Activated naive CD8-positive, alpha-beta T cell treated with anti-CD3 and anti-CD28 coated beads for 36 hours (primary cell): ENCODE data around the gene PTPN2. TPM values are rescaled to one million over a fixed set of nuclear protein-coding genes. Genes with fewer than 3 reads are reported as not detected.
"Not testable (repeated sequence)": the region's sequence is repeated elsewhere in the genome, so short reads cannot be mapped to it uniquely, and the experiment has no call there.

Source experiments
- DNase-seq: peaks from one replicate; pipeline ENCODE4 v3.0.0; 2021
- H3K27ac Mint-ChIP-seq: one replicate; pipeline ENCODE4 v1.8.0; 2022; ENCODE audit warnings: mild to moderate bottlenecking, moderate library complexity, mixed read lengths
- H3K27me3 Mint-ChIP-seq: one replicate; pipeline ENCODE4 v1.8.0; 2022; ENCODE audit warnings: mild to moderate bottlenecking, mixed read lengths
- H3K36me3 Mint-ChIP-seq: one replicate; pipeline ENCODE4 v1.8.0; 2021; ENCODE audit warnings: mild to moderate bottlenecking, mixed read lengths
- H3K4me1 Mint-ChIP-seq: one replicate; pipeline ENCODE4 v1.8.0; 2021; ENCODE audit warnings: mixed read lengths
- H3K4me3 Mint-ChIP-seq: one replicate; pipeline ENCODE4 v1.8.0; 2022; ENCODE audit warnings: mild to moderate bottlenecking, moderate library complexity, mixed read lengths
- H3K9me3 Mint-ChIP-seq: one replicate; pipeline ENCODE4 v1.8.0; 2022; ENCODE audit warnings: mixed read lengths
- total RNA-seq, 2 experiments: library from RNA; stranded (reverse); gene quantifications; one replicate each; pipeline ENCODE4 v1.2.3, GENCODE V29; 2021

PTPN2 gene
- total RNA-seq, 2 experiments from 2014 or later = 50.9 to 57.2 TPM

DNA sequence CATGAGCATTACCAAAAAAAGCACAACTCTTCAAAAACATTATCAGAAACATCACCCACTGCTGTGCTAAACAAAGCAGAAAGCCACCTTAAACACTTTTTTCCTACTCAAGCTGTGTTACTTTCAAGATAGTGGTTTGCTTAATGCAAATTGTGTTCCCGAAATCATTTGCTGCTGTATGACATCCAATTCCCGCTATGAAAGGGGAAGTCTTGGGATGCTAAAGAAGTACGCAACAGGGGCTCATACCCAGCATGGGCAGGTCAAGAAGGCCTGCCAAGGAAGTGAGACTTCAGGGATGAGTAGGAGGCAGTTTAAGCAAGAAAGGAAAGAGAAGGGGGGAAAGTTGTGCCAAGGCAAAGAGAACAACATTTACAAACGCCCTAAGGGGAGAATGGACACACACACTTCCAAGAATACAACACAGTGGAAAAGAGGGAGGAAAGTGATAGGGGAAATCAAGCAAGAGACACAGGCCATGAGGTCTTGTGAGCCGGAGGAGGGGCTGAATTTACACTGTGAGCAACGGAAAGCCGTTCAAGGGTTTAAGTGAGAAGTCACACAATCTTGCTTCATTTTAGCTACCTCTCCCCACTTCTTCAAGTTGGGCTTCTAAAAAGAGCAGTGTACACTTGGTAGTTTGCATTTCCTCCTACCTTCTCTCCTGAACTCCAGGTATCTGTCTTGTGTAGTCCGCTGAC lies 4.0 kb downstream of the PTPN2 start:
- no peak overlapping the region for H3K4me3 Mint-ChIP-seq
- no peaks in the 10 kb centered on the region for H3K9me3 Mint-ChIP-seq
- H3K4me1 Mint-ChIP-seq = peaks cover 54% of the 10 kb centered on the region
- no peaks in the 10 kb centered on the region for H3K27me3 Mint-ChIP-seq
- no peak for DNase-seq
- H3K27ac Mint-ChIP-seq = peak overlapping the region; percentile 50
- H3K36me3 Mint-ChIP-seq = peaks cover 22% of the 10 kb centered on the region

DNA sequence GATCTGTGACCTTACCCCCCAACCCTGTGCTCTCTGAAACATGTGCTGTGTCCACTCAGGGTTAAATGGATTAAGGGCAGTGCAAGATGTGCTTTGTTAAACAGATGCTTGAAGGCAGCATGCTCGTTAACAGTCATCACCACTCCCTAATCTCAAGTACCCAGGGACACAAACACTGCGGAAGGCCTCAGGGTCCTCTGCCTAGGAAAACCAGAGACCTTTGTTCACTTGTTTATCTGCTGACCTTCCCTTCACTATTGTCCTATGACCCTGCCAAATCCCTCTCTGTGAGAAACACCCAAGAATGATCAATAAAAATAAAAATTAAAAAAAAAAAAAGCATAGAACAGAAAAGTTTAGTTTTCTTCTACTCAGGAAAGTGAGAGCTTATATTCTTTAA lies 9.0 kb downstream of the PTPN2 start:
- H3K27me3 Mint-ChIP-seq, H3K27ac Mint-ChIP-seq, H3K4me3 Mint-ChIP-seq, DNase-seq, H3K9me3 Mint-ChIP-seq: not testable (repeated sequence)
- Mint-ChIP-seq H3K36me3 (peaks cover 31% of the 10 kb centered on the region), H3K4me1 (peaks cover 29% of the 10 kb centered on the region)

DNA sequence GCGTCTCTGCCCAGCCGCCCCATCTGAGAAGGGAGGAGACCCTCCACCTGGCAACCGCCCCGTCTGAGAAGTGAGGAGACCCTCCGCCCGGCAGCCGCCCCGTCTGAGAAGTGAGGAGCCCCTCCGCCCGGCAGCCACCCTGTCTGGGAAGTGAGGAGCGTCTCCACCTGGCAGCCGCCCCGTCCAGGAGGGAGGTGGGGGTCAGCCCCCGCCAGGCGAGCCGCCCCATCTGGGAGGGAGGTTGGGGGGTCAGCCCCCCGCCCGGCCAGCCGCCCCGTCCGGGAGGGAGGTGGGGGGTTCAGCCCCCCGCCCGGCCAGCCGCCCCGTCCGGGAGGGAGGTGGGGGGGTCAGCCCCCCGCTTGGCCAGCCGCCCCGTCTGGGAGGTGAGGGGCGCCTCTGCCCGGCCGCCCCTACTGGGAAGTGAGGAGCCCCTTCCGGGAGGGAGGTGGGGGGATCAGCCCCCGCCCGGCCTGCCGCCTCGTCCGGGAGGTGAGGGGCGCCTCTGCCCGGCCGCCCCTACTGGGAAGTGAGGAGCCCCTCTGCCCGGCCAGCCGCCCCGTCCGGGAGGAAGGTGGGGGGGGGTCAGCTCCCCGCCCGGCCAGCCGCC lies 10.0 kb downstream of the PTPN2 start:
- H3K27me3 Mint-ChIP-seq, H3K4me3 Mint-ChIP-seq, DNase-seq, H3K9me3 Mint-ChIP-seq, H3K27ac Mint-ChIP-seq: not testable (repeated sequence)
- Mint-ChIP-seq H3K4me1 (peaks cover 23% of the 10 kb centered on the region), H3K36me3 (peaks cover 29% of the 10 kb centered on the region)

DNA sequence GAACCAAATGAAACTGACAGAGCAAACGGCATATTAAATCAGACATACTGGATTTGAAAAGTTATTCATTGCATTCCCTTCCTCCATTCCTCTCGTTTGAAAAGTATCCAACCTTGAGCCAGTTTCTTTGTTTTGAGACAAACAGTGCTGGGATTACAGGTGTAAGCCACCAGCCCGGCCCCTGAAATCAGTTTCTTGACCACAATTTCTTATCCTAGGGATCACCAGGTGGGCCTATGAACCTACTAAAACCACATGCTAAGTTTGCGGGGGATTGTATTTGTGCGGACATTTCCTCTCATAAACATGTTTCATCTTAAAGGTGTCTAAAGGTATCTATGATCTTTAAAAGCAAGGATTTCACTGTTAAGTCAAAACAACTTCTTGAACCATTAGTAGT lies 11.6 kb downstream of the PTPN2 start:
- DNase-seq = no peak
- Mint-ChIP-seq H3K9me3 (no peaks in the 10 kb centered on the region), H3K27ac (no peak overlapping the region), H3K27me3 (no peaks in the 10 kb centered on the region), H3K4me3 (no peak overlapping the region), H3K4me1 (peaks cover 22% of the 10 kb centered on the region), H3K36me3 (peaks cover 28% of the 10 kb centered on the region)

DNA sequence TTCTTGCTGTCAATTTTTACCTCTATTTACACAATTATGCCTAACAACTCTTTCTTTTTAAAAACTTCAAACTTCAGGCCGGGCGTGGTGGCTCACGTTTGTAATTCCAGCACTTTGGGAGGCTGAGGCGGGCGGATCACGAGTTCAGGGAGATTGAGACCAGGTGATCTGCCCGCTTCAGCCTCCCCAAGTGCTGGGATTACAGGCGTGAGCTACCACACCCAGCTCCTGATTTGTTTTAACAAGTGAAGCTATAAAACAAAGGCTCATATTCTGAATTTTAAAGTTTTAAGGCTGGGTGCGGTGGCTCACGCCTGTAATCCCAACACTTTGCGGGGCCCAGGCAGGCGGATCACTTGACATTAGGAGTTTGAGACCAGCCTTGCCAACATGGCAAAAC lies 15.5 kb downstream of the PTPN2 start:
- DNase-seq = no peak
- no peaks in the 10 kb centered on the region for H3K27me3 Mint-ChIP-seq
- peaks cover 17% of the 10 kb centered on the region for H3K4me1 Mint-ChIP-seq
- no peaks in the 10 kb centered on the region for H3K9me3 Mint-ChIP-seq
- peaks cover 14% of the 10 kb centered on the region for H3K36me3 Mint-ChIP-seq
- H3K27ac Mint-ChIP-seq = no peak overlapping the region
- H3K4me3 Mint-ChIP-seq = no peak overlapping the region

DNA sequence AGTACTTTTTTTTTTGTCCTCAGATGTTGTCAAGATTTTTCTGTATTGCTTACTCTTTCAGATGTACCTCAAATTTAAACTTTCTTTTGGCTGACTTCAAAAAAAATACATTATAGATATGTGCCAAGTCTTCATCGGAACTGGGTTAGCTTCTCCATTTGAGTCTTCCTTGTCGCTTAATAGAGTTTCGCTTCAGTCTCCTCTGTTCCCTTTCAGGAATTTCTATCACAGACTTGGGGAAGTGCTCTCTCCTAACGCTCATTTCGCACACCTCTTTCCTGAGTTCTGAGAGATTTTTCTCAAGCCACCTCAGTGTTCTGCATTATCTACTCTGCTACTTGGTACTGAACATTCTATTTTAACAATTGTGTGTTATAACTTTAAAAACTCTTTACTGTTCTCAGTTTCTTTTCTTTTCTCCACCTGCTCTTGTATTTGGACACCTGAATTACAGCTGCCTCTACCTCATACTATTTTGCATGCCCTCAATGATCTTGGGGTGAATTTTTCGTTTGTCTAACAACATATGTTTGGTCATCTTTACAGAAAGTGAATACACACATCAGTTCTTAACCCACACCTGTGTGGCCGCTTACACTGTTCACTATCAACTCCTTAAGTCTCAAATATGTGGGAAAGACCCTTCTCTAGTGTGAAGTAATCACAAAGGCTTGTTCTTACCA lies 16.5 kb downstream of the PTPN2 start:
- no peak overlapping the region for H3K4me3 Mint-ChIP-seq
- no peak for DNase-seq
- no peaks in the 10 kb centered on the region for H3K27me3 Mint-ChIP-seq
- peaks cover 23% of the 10 kb centered on the region for H3K4me1 Mint-ChIP-seq
- no peaks in the 10 kb centered on the region for H3K9me3 Mint-ChIP-seq
- no peak overlapping the region for H3K27ac Mint-ChIP-seq
- H3K36me3 Mint-ChIP-seq = peaks cover 8% of the 10 kb centered on the region

DNA sequence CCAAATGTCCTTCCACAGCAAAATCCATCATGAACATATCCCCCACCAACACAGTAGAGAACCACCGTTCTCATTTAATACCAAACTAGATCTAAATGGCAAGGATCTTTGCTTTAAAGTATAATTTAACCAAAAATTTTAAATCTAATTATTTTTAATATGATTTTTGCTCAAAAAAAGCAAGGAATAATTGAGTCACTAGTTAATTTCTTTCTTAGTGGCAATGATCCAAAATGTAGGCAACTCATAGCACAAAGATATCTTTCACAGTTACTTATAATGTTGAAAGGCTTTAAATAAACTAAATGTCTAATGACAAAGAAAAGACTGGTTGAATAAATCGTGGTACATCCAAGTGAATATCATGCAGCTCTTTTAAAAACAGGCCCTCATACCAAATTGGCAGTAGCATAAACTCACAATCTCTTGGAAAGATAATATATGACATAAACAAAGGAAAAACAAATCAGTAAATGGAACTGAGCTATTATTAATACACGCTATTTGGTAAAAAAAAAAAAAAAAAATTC lies 20.3 kb downstream of the PTPN2 start:
- peaks cover 39% of the 10 kb centered on the region for H3K4me1 Mint-ChIP-seq
- H3K27ac Mint-ChIP-seq = no peak overlapping the region

DNA sequence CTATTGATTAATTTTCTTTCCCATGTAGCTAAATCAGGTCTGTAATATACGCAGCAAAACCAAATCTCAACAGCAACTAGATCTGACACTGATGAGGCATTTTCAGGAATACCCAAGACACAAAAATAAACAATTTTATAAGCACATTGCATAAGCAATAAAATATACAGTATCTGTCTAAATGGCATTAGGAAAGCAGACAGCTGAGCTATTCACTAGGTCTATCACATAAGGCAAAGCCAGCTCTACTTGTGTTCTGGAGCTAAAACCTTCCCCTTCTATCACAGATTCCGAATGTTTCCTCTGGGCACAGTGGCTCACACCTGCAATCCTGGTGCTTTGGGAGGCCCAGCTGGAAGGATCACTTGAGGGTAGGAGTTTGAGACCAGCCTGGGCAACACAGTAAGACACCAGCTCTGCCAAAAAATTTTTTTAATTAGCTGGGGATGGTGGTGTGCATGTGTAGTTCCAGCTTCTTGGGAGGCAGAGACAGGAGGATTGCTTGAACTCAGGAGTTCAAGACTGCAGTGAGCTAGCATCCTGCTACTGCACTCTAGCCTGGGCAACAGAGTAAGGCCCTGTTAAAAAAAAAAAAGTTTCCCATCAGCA lies 21.1 kb downstream of the PTPN2 start:
- peaks cover 10% of the 10 kb centered on the region for H3K36me3 Mint-ChIP-seq
- H3K4me3 Mint-ChIP-seq = no peak overlapping the region
- no peaks in the 10 kb centered on the region for H3K9me3 Mint-ChIP-seq
- no peaks in the 10 kb centered on the region for H3K27me3 Mint-ChIP-seq
- peaks cover 42% of the 10 kb centered on the region for H3K4me1 Mint-ChIP-seq
- no peak for DNase-seq
- no peak overlapping the region for H3K27ac Mint-ChIP-seq

More for the DNA sequence above, 20.3 kb downstream of the PTPN2 start:
- H3K27me3 Mint-ChIP-seq = no peaks in the 10 kb centered on the region
- H3K4me3 Mint-ChIP-seq = no peak overlapping the region
- DNase-seq = no peak
- H3K36me3 Mint-ChIP-seq = peaks cover 6% of the 10 kb centered on the region
- no peaks in the 10 kb centered on the region for H3K9me3 Mint-ChIP-seq

DNA sequence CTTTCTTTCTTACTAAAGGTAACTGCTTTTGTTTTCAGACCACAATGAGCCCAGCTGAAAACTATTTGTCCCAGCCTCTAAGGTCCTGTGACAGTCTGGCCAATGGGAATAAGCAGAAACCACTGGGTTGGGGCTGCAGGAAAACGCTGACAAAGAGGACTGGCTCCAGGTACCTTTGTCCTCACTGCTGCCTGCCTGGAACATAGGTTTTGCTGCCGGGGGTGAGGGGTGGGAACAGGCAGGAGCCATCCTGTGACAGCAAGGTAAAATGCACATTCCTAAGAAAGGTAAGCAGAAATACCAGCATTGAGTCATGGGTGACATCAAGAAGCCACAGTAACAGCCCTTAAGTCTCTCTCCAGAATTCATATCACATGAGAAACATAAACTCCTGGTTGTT lies 21.6 kb downstream of the PTPN2 start:
- Mint-ChIP-seq H3K9me3 (no peaks in the 10 kb centered on the region), H3K27me3 (no peaks in the 10 kb centered on the region), H3K4me1 (peaks cover 46% of the 10 kb centered on the region), H3K27ac (no peak overlapping the region), H3K4me3 (no peak overlapping the region), H3K36me3 (peaks cover 13% of the 10 kb centered on the region)
- DNase-seq = no peak

DNA sequence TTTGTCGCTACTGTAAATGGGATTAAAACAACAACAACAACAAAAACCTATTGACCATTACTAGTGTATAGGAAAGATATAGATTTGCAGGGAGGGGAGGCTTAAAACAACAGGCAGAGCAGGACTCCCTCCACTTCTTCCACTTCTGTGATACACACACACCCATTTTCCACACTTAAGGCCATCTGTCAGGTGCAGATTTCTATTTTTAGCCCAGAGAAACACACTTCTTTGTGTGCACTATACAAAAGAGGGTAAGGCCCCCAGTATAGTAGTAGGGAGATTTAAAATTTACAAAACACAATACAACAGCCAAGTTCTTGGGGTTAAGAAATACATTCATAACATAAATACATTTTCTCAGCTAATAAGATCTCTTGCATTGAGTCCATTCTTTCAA lies 22.4 kb downstream of the PTPN2 start:
- H3K27me3 Mint-ChIP-seq = no peaks in the 10 kb centered on the region
- no peak for DNase-seq
- peak overlapping the region; percentile 7 for H3K27ac Mint-ChIP-seq
- H3K4me1 Mint-ChIP-seq = peaks cover 54% of the 10 kb centered on the region
- H3K4me3 Mint-ChIP-seq = no peak overlapping the region
- H3K36me3 Mint-ChIP-seq = peaks cover 19% of the 10 kb centered on the region
- no peaks in the 10 kb centered on the region for H3K9me3 Mint-ChIP-seq

DNA sequence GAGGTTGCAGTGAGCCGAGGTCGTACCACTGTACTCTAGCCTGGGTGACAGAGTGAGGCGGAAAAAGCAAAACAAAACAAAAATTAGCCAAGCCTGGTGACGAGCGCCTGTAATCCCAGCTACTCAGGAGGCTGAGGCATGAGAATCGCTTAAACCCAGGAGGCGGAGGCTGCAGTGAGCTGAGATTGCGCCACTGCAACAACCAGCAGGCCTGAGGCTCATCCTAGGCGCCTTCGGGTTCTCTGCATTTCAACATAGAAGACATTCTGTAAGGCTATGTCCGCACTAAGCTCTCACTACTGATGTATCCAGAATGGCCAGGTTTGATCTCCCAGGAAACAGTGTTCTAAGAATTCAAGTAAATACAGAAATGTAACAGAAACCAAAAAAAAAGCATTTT lies 23.5 kb downstream of the PTPN2 start:
- Mint-ChIP-seq H3K36me3 (peaks cover 24% of the 10 kb centered on the region), H3K27me3 (no peaks in the 10 kb centered on the region), H3K4me1 (peaks cover 62% of the 10 kb centered on the region), H3K4me3 (no peak overlapping the region), H3K9me3 (no peaks in the 10 kb centered on the region), H3K27ac (no peak overlapping the region)
- no peak for DNase-seq

DNA sequence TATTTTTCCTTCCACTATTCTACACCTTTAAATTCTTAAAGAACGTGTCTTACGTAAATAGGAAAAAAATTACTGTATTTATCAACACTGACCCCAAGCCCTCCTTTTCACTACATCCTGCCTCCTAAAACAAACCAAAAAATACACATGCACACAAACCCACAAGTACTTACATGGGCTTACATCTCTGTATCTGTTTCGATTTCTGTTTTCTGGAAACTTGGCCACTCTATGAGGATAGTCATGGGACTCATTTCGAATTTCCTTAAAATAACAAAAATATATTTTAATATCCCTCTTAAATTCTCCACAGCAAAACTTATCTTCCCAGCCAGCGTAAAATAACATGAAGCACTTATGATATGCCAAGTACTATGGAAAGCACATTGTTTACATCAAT lies 25.0 kb downstream of the PTPN2 start:
- H3K4me3 Mint-ChIP-seq = no peak overlapping the region

DNA sequence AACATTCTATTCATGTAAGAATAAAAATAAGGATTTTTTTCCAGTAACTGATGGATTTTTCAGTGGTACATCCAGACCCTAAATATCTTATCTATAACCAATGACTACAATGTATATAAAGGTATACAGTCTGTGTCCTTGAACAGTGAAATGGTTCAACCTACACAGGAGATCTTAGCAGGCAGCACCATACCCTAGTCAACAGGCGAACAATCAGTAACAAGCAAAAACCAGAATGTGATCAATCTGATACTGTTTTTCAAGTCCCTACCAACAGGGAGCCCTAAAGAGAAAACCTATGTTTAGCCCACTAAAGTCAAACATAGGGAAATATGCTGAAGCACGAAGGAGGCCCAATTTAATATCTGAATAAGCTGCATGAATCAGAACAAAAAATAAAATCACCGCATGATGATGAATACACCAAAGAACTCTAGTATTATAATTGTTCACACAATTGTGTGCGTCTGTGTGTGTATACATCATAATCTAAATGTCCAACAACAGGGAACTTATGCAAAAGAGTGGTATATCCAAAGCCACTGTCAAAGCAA lies 26.0 kb downstream of the PTPN2 start:
- H3K9me3 Mint-ChIP-seq = no peaks in the 10 kb centered on the region
- peaks cover 58% of the 10 kb centered on the region for H3K4me1 Mint-ChIP-seq
- no peaks in the 10 kb centered on the region for H3K27me3 Mint-ChIP-seq
- H3K36me3 Mint-ChIP-seq = peaks cover 40% of the 10 kb centered on the region
- no peak for DNase-seq
- no peak overlapping the region for H3K4me3 Mint-ChIP-seq
- H3K27ac Mint-ChIP-seq = peak overlapping the region; percentile 25

More for the DNA sequence above, 25.0 kb downstream of the PTPN2 start:
- no peaks in the 10 kb centered on the region for H3K27me3 Mint-ChIP-seq
- no peak overlapping the region for H3K27ac Mint-ChIP-seq
- H3K36me3 Mint-ChIP-seq = peaks cover 35% of the 10 kb centered on the region
- peaks cover 63% of the 10 kb centered on the region for H3K4me1 Mint-ChIP-seq
- H3K9me3 Mint-ChIP-seq = no peaks in the 10 kb centered on the region
- no peak for DNase-seq

DNA sequence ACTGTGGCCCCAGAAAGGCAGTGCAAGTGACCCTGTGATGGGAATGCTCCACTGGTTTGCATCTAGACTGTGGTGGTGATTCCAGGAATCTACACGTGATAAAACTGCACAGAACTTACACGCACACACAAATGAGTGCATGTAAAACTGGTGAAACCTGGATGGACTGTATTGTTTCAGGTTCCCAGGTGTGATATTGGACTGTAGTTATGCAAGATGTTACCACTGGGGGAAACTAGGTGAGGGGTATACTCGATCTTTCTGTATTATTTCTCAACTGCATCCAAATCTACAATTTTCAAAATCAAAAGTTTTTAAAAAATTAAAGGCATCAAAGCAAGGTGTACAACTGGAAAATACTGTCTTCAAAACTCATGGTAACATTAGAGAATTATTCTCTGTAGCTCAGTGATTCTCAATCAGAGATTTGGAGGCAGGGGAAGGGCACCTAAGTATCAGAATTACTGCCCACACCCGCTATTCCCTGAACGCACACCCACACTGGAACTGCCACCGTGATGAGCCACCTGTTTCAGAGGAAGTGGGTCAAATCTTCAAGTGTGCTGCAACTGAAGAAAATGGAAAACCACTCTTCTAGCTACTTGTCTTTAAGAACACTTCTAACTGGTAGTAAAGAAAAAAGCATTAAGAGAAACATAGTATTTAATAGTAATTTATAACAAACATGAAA lies 26.7 kb downstream of the PTPN2 start:
- DNase-seq = peak; percentile 26
- H3K36me3 Mint-ChIP-seq = peaks cover 42% of the 10 kb centered on the region

More for the DNA sequence above, 26.7 kb downstream of the PTPN2 start:
- peaks cover 53% of the 10 kb centered on the region for H3K4me1 Mint-ChIP-seq
- no peaks in the 10 kb centered on the region for H3K27me3 Mint-ChIP-seq
- no peaks in the 10 kb centered on the region for H3K9me3 Mint-ChIP-seq
- H3K4me3 Mint-ChIP-seq = peak overlapping the region; percentile 37
- H3K27ac Mint-ChIP-seq = peak overlapping the region; percentile 77
